ENCODE data around the gene METTL3. TPM values are rescaled to one million over a fixed set of nuclear protein-coding genes. Genes with fewer than 3 reads are reported as not detected.
"Not testable (repeated sequence)": the region's sequence is repeated elsewhere in the genome, so short reads cannot be mapped to it uniquely, and the experiment has no call there.

Gene METTL3
- total RNA-seq, 1 experiment from 2014 or later: 43.3 TPM

- ATAC-seq (no peak), DNase-seq (ENCODE audit: low read depth, low spot score) (no peak)
- no peaks in the 10 kb centered on the region for H3K27me3 ChIP-seq (ENCODE audit: control insufficient read depth, insufficient read depth, low read length)
- H3K4me1 ChIP-seq (ENCODE audit: control insufficient read depth, insufficient read depth, low read length): no peaks in the 10 kb centered on the region
- POLR2A ChIA-PET: no interaction called here
- intact Hi-C loops (cut with micrococcal nuclease; ENCODE audit: unreplicated experiment): loop anchor here (5.0 kb wide), 1 partner anchor 56 kb away; no protein-coding TSS in a partner anchor
- no peak for TF ChIP-seq TCF7L2 (IDR thresholded peaks at IDR 0.05; ENCODE audit: low read depth, low read length)
- TF ChIP-seq, protein P1, sequence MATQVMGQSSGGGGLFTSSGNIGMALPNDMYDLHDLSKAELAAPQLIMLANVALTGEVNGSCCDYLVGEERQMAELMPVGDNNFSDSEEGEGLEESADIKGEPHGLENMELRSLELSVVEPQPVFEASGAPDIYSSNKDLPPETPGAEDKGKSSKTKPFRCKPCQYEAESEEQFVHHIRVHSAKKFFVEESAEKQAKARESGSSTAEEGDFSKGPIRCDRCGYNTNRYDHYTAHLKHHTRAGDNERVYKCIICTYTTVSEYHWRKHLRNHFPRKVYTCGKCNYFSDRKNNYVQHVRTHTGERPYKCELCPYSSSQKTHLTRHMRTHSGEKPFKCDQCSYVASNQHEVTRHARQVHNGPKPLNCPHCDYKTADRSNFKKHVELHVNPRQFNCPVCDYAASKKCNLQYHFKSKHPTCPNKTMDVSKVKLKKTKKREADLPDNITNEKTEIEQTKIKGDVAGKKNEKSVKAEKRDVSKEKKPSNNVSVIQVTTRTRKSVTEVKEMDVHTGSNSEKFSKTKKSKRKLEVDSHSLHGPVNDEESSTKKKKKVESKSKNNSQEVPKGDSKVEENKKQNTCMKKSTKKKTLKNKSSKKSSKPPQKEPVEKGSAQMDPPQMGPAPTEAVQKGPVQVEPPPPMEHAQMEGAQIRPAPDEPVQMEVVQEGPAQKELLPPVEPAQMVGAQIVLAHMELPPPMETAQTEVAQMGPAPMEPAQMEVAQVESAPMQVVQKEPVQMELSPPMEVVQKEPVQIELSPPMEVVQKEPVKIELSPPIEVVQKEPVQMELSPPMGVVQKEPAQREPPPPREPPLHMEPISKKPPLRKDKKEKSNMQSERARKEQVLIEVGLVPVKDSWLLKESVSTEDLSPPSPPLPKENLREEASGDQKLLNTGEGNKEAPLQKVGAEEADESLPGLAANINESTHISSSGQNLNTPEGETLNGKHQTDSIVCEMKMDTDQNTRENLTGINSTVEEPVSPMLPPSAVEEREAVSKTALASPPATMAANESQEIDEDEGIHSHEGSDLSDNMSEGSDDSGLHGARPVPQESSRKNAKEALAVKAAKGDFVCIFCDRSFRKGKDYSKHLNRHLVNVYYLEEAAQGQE (IDR thresholded peaks at IDR 0.05; ENCODE audit: insufficient read depth in 1 of 2, low read depth in 2 of 2, low read length in 1 of 2): no peak
- no peak for TF ChIP-seq POLR2AphosphoS5 (IDR thresholded peaks at IDR 0.05; ENCODE audit: low read depth, low read length)
- no peak for TF ChIP-seq SIN3A (IDR thresholded peaks at IDR 0.05; ENCODE audit: borderline replicate concordance, insufficient read depth, low read depth, low read length)
- no peak for TF ChIP-seq CTCF (IDR thresholded peaks at IDR 0.05)
- CTCF ChIA-PET: no interaction called here
- in situ Hi-C loops (cut with HindIII; ENCODE audit: low pct_unique_long_range_greater_than_20kb, low sequenced_read_pairs): no loop called here
- no peaks in the 10 kb centered on the region for H3K9me3 ChIP-seq (ENCODE audit: control insufficient read depth, insufficient read depth, low read depth, low read length)
- no peaks in the 10 kb centered on the region for H3K36me3 ChIP-seq (ENCODE audit: control insufficient read depth, insufficient read depth, low read length)
- H3K4me3 ChIP-seq (ENCODE audit: low read depth in 2 of 2, low read length in 2 of 2): no peak overlapping the region
- no peak overlapping the region for H3K27ac ChIP-seq (ENCODE audit: low read length)
- BruUV-seq (replicated peaks): no TSS peak
These were observed 42.1 kb upstream of the METTL3 start for GRCh38 chr14:21553266-21553665.

DNA sequence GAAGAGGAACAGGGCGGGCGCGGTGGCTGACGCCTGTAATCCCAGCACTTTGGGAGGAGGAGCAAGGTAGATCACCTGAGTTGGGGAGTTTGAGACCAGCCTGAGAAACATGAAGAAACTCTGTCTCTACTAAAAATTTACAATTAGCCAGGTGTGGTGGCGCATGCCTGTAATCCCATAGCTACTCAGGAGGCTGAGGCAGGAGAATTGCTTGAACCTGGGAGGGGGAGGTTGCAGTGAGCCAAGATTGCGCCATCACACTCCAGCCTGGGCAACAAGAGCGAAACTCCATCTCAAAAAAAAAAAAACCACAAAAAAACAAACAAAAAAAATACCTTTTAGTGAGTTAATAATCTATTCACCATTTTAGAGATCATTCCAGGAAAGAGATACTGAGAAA, 33.4 kb upstream of the METTL3 start:
- H3K4me1 ChIP-seq (ENCODE audit: control insufficient read depth, insufficient read depth, low read length); intact Hi-C loops (cut with micrococcal nuclease; ENCODE audit: unreplicated experiment); DNase-seq (ENCODE audit: low read depth, low spot score); H3K27ac ChIP-seq (ENCODE audit: low read length); H3K36me3 ChIP-seq (ENCODE audit: control insufficient read depth, insufficient read depth, low read length); POLR2A ChIA-PET; ATAC-seq; in situ Hi-C loops (cut with HindIII; ENCODE audit: low pct_unique_long_range_greater_than_20kb, low sequenced_read_pairs); H3K9me3 ChIP-seq (ENCODE audit: control insufficient read depth, insufficient read depth, low read depth, low read length); H3K27me3 ChIP-seq (ENCODE audit: control insufficient read depth, insufficient read depth, low read length); BruUV-seq (replicated peaks); CTCF ChIA-PET; H3K4me3 ChIP-seq (ENCODE audit: low read depth in 2 of 2, low read length in 2 of 2): not testable (repeated sequence)

DNA sequence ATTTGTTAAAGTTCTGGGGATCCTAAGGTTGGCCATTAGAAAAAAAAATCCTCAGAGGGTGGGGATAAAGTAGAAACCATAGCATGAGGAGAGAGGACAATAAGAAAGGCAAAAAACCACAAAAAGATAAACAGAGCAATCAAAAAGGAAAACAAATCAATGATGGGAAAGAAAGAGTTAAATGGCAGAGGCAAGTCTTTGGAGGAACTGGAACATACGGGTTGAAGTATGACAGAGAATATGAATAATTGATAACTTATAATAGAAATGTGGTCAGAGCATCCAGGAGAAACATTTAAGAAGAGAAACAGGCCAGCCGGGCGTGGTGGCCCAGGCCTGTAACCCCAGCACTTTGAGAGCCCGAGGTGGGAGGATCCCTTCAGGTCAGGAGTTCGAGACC, 32.8 kb upstream of the METTL3 start:
- Histone ChIP-seq H3K4me1 (ENCODE audit: control insufficient read depth, insufficient read depth, low read length) (no peaks in the 10 kb centered on the region), H3K9me3 (ENCODE audit: control insufficient read depth, insufficient read depth, low read depth, low read length) (no peaks in the 10 kb centered on the region), H3K27ac (ENCODE audit: low read length) (no peak overlapping the region), H3K4me3 (ENCODE audit: low read depth in 2 of 2, low read length in 2 of 2) (no peak overlapping the region), H3K36me3 (ENCODE audit: control insufficient read depth, insufficient read depth, low read length) (no peaks in the 10 kb centered on the region), H3K27me3 (ENCODE audit: control insufficient read depth, insufficient read depth, low read length) (no peaks in the 10 kb centered on the region; the same call in 1 of the 2 replicates)
- in situ Hi-C loops (cut with HindIII; ENCODE audit: low pct_unique_long_range_greater_than_20kb, low sequenced_read_pairs) (no loop called here), intact Hi-C loops (cut with micrococcal nuclease; ENCODE audit: unreplicated experiment) (no loop called here)
- no TSS peak for BruUV-seq (replicated peaks)
- TF ChIP-seq SIN3A (IDR thresholded peaks at IDR 0.05; ENCODE audit: borderline replicate concordance, insufficient read depth, low read depth, low read length): no peak
- TF ChIP-seq TCF7L2 (IDR thresholded peaks at IDR 0.05; ENCODE audit: low read depth, low read length): no peak
- no peak for TF ChIP-seq POLR2AphosphoS5 (IDR thresholded peaks at IDR 0.05; ENCODE audit: low read depth, low read length)
- no peak for TF ChIP-seq CTCF (IDR thresholded peaks at IDR 0.05)
- TF ChIP-seq, protein P1 (IDR thresholded peaks at IDR 0.05; ENCODE audit: insufficient read depth in 1 of 2, low read depth in 2 of 2, low read length in 1 of 2): no peak
- DNase-seq (ENCODE audit: low read depth, low spot score) (no peak), ATAC-seq (no peak)
- ChIA-PET CTCF (no interaction called here), POLR2A (no interaction called here)
